Activated CD4-positive, alpha-beta T cell treated with anti-CD3 and anti-CD28 coated beads, Interleukin-2, amount 10 ng/mL, durations not matched to agents 24 days and 14 days (primary cell): ENCODE data around the gene TMSB4X. TPM values are rescaled to one million over a fixed set of nuclear protein-coding genes. Genes with fewer than 3 reads are reported as not detected.
"Not testable (repeated sequence)": the region's sequence is repeated elsewhere in the genome, so short reads cannot be mapped to it uniquely, and the experiment has no call there.

Experiments
- DNase-seq: peaks from one replicate; pipeline ENCODE4 v3.0.0; 2022
- H3K27ac Mint-ChIP-seq: one replicate; pipeline ENCODE4 v1.8.0; 2022; ENCODE audit warnings: mild to moderate bottlenecking, mixed read lengths
- H3K27me3 Mint-ChIP-seq: one replicate; pipeline ENCODE4 v1.8.0; 2022; ENCODE audit warnings: mixed read lengths
- H3K36me3 Mint-ChIP-seq: one replicate; pipeline ENCODE4 v1.8.0; 2022; ENCODE audit warnings: low read depth, mild to moderate bottlenecking, mixed read lengths
- H3K4me1 Mint-ChIP-seq: one replicate; pipeline ENCODE4 v1.8.0; 2021; ENCODE audit warnings: mixed read lengths
- H3K4me3 Mint-ChIP-seq: one replicate; pipeline ENCODE4 v1.8.0; 2022; ENCODE audit warnings: mild to moderate bottlenecking, moderate library complexity, mixed read lengths
- H3K9me3 Mint-ChIP-seq: one replicate; pipeline ENCODE4 v1.8.0; 2021; ENCODE audit warnings: mixed read lengths
- intact Hi-C: fragments of 100-400 bp; cut with micrococcal nuclease; formaldehyde crosslinking; loops from one replicate; pipeline ENCODE4 v1.15.1; 2023
- total RNA-seq: library from RNA; stranded (reverse); gene quantifications from 2 replicates; pipeline ENCODE4 v1.2.3, GENCODE V29; 2022

The TMSB4X gene
- total RNA-seq, 1 donor from 2014 or later, result 5,263 TPM

DNA sequence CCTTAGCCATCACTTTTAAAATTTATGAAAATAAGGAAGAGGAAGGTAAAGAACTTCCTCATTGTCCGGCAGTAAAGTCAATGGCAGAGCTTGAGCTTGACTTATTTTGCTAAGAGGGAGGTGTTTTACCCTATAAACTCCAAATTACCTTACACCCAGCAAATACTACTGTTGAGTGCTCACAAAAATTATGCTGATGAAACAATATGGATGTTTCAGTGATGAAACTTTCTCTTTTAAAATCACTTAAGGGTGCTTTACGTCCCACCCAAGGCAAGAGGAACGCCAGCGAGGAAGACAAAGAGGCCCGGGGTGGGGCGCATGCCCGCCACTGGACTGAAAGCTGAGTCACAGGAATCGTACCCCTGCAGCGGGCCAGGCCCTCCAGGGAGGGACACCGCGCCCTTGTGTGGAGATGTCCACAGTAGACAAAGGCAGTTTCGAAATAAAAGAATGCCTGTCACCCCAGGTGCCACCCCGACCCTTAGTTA, 560 bp upstream of the TMSB4X start:
- Mint-ChIP-seq H3K27me3 (no peaks in the 10 kb centered on the region), H3K36me3 (peaks cover 29% of the 10 kb centered on the region), H3K9me3 (no peaks in the 10 kb centered on the region), H3K4me1 (peaks cover 34% of the 10 kb centered on the region), H3K4me3 (peak overlapping the region; percentile 97), H3K27ac (peak overlapping the region; percentile 98)
- intact Hi-C loops, result loop anchor here (10.0 kb wide), 1 partner anchor 1050 kb away; the partner anchor contains the start of gene GEMIN8
- peak; percentile 83 for DNase-seq

- H3K36me3 Mint-ChIP-seq, result peaks cover 29% of the 10 kb centered on the region
- peaks cover 28% of the 10 kb centered on the region for H3K4me1 Mint-ChIP-seq
- intact Hi-C loops, result loop anchor here (1.0 to 10.0 kb wide), 3 partner anchors 24 to 1049 kb away; partner anchors contain the start of gene GEMIN8
Measured at GRCh38 chrX:12975670-12975965, 708 bp downstream of the TMSB4X start.

DNA sequence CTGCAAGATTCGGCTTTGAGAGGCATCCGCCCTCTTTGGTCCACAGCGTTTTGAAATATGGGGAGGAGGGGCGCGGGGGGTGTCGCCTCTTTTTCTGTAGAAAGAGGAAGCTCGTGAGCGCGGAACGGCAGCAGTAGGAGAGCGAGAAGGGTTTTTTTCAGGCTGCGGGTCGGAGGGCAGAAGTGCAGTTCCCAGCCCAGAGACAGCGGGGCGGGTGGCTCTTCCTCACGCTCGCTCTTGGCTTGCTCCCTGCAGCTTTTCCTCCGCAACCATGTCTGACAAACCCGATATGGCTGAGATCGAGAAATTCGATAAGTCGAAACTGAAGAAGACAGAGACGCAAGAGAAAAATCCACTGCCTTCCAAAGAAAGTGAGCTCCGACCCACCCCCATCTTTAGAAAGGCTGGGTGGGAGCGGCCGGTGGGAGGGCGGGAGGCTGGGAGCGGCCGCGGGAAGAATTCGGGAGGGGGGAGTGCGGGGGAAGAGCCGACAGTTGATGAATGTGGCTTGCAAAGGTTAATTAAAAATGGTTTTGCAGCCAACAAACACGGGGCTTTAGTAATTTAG, 1.2 kb downstream of the TMSB4X start:
- H3K4me1 Mint-ChIP-seq, result peaks cover 23% of the 10 kb centered on the region
- peak overlapping the region; percentile 98 for H3K27ac Mint-ChIP-seq
- intact Hi-C loops, result loop anchor here (1.0 to 10.0 kb wide), 3 partner anchors 23 to 1049 kb away; partner anchors contain the start of gene GEMIN8
- H3K9me3 Mint-ChIP-seq, result no peaks in the 10 kb centered on the region
- peak; percentile 81 for DNase-seq
- H3K36me3 Mint-ChIP-seq, result peaks cover 29% of the 10 kb centered on the region
- peak overlapping the region; percentile 97 for H3K4me3 Mint-ChIP-seq
- no peaks in the 10 kb centered on the region for H3K27me3 Mint-ChIP-seq

More at GRCh38 chrX:12975670-12975965, 708 bp downstream of the TMSB4X start:
- Mint-ChIP-seq H3K27ac (peak overlapping the region; percentile 98), H3K9me3 (no peaks in the 10 kb centered on the region), H3K4me3 (peak overlapping the region; percentile 97), H3K27me3 (no peaks in the 10 kb centered on the region)
- no peak for DNase-seq

GRCh38 chrX:12976819-12977732, 2.2 kb downstream of the TMSB4X start:
- Mint-ChIP-seq H3K36me3 (peaks cover 29% of the 10 kb centered on the region), H3K4me1 (peaks cover 22% of the 10 kb centered on the region), H3K27ac (peak overlapping the region; percentile 97), H3K4me3 (peak overlapping the region; percentile 97)
- intact Hi-C loops, result loop anchor here (10.0 kb wide), 1 partner anchor 1048 kb away; the partner anchor contains the start of gene GEMIN8
- DNase-seq, result peak; percentile 62
- not testable (repeated sequence) for H3K9me3 Mint-ChIP-seq, H3K27me3 Mint-ChIP-seq

- Mint-ChIP-seq H3K4me3 (peak overlapping the region; percentile 97), H3K36me3 (peaks cover 29% of the 10 kb centered on the region), H3K27me3 (no peaks in the 10 kb centered on the region), H3K27ac (peak overlapping the region; percentile 97), H3K9me3 (no peaks in the 10 kb centered on the region), H3K4me1 (peaks cover 25% of the 10 kb centered on the region)
- intact Hi-C loops, result loop anchor here (1.0 to 10.0 kb wide), 2 partner anchors 115 to 1047 kb away; partner anchors contain the start of gene GEMIN8
- DNase-seq, result peak; percentile 58
Measured at GRCh38 chrX:12977761-12978204, 2.9 kb downstream of the TMSB4X start.

DNA sequence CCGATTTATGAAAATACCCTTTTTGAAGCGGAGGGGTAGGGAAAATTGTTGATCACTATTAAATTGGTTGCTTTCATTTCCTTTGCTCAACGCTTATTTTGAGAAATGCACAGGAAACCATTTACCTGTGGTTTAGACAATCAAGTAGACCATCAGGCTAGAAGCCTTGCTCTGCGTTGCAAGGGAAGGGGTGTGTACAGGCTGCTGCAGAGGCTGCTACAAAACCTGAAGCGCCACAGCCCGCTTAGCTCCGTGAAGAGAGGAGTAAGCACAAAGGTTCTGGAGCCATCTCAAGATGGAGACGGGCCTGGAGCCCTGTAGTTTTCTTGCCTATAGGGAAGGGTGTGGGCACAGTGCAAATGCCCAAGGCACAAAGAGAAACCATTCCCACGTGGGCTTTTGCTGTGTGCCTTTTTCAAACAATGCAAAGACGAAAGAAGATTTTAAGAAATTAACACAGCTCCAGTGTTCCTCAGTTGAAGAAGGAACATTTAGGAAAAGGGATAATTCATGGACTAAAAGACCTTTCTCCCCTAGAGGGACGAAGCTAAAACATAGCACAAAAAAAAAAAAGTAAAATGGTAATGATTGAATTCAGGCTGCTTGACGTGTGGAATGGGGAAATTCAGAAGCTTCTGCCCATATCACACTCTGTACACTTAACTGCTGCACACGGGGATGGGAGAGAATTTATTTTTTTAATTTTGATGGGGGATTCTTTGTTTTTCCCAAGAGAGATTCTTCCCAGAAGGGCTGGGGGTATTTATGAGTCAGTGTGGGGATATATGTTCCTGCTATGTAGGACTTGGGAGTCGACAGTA, 3.5 kb downstream of the TMSB4X start:
- Mint-ChIP-seq H3K9me3 (no peaks in the 10 kb centered on the region), H3K4me1 (peaks cover 27% of the 10 kb centered on the region), H3K27me3 (no peaks in the 10 kb centered on the region), H3K36me3 (peaks cover 29% of the 10 kb centered on the region), H3K4me3 (peak overlapping the region; percentile 97), H3K27ac (peak overlapping the region; percentile 97)
- intact Hi-C loops, result loop anchor here (1.0 to 10.0 kb wide), 2 partner anchors 114 to 1046 kb away; partner anchors contain the start of gene GEMIN8
- peak; percentile 90 for DNase-seq

GRCh38 chrX:12979026-12979607, 4.2 kb downstream of the TMSB4X start:
- H3K27me3 Mint-ChIP-seq, result no peaks in the 10 kb centered on the region
- peaks cover 29% of the 10 kb centered on the region for H3K36me3 Mint-ChIP-seq
- peak overlapping the region; percentile 97 for H3K27ac Mint-ChIP-seq
- no peak for DNase-seq
- peak overlapping the region; percentile 97 for H3K4me3 Mint-ChIP-seq
- no peaks in the 10 kb centered on the region for H3K9me3 Mint-ChIP-seq
- intact Hi-C loops, result loop anchor here (10.0 kb wide), 1 partner anchor 1046 kb away; the partner anchor contains the start of gene GEMIN8
- H3K4me1 Mint-ChIP-seq, result peaks cover 33% of the 10 kb centered on the region

GRCh38 chrX:12979616-12980015, 4.7 kb downstream of the TMSB4X start:
- Mint-ChIP-seq H3K36me3 (peaks cover 29% of the 10 kb centered on the region), H3K4me1 (peaks cover 38% of the 10 kb centered on the region), H3K4me3 (peak overlapping the region; percentile 97), H3K27me3 (no peaks in the 10 kb centered on the region), H3K9me3 (no peaks in the 10 kb centered on the region), H3K27ac (peak overlapping the region; percentile 97)
- DNase-seq, result no peak
- intact Hi-C loops, result loop anchor here (10.0 kb wide), 1 partner anchor 1045 kb away; the partner anchor contains the start of gene GEMIN8

DNA sequence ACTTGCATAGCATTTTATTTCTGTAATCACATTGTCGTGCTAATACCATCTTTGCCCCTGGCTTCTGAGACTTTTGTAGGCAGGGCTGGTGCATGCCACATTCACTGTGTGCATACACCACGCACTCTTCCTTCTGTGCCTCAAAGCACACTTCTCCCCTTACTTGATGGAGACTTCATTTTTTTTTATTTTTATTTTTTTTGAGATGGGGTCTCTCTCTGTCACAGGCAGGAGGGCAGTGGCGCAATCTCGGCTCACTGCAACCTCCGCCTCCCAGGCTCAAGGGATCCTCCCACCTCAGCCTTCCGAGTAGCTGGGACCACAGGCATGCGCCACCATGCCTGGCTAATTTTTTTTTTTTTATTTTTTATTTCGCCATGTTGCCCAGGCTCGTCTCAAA, 5.1 kb downstream of the TMSB4X start:
- peak overlapping the region; percentile 97 for H3K4me3 Mint-ChIP-seq
- H3K27ac Mint-ChIP-seq, result peak overlapping the region; percentile 97
- H3K4me1 Mint-ChIP-seq, result peaks cover 41% of the 10 kb centered on the region
- H3K9me3 Mint-ChIP-seq, H3K27me3 Mint-ChIP-seq, DNase-seq, intact Hi-C loops: not testable (repeated sequence)
- peaks cover 28% of the 10 kb centered on the region for H3K36me3 Mint-ChIP-seq

GRCh38 chrX:12981880-12982279, 7.0 kb downstream of the TMSB4X start:
- H3K27ac Mint-ChIP-seq, result peak overlapping the region; percentile 87
- H3K4me3 Mint-ChIP-seq, result peak overlapping the region; percentile 64
- peaks cover 16% of the 10 kb centered on the region for H3K36me3 Mint-ChIP-seq
- peaks cover 56% of the 10 kb centered on the region for H3K4me1 Mint-ChIP-seq
- intact Hi-C loops, result no loop called here
- no peaks in the 10 kb centered on the region for H3K9me3 Mint-ChIP-seq
- H3K27me3 Mint-ChIP-seq, result no peaks in the 10 kb centered on the region
- peak; percentile 63 for DNase-seq

- Mint-ChIP-seq H3K36me3 (peaks cover 8% of the 10 kb centered on the region), H3K27ac (peak overlapping the region; percentile 94), H3K4me1 (peaks cover 57% of the 10 kb centered on the region), H3K4me3 (peak overlapping the region; percentile 62), H3K27me3 (no peaks in the 10 kb centered on the region), H3K9me3 (no peaks in the 10 kb centered on the region)
- peak; percentile 90 for DNase-seq
- intact Hi-C loops, result loop anchor here (1.0 to 5.0 kb wide), 3 partner anchors 14 to 66 kb away; no protein-coding TSS in a partner anchor
Measured at GRCh38 chrX:12984603-12985319, 9.9 kb downstream of the TMSB4X start.

DNA sequence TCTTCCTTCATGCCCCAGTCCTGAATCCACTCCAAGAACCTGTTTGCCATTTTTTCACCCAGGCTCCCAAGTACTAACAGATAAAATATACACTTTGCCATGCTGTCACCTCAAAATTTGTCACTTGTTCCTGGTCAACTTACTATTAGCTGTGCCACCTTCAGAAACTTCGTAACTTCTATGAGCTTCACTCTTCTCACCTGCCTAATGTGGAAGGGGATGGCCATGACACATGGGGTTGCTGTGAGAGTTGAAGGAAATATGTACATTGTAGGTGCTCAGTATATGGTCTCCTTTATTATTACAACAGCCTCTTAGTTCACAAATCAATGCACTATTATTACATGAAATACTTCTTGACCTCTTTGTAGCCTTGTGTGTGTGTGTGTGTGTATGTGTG, 10.4 kb downstream of the TMSB4X start:
- H3K36me3 Mint-ChIP-seq, result peaks cover 8% of the 10 kb centered on the region
- H3K27me3 Mint-ChIP-seq, result no peaks in the 10 kb centered on the region
- H3K4me1 Mint-ChIP-seq, result peaks cover 60% of the 10 kb centered on the region
- intact Hi-C loops, result loop anchor here (1.0 to 5.0 kb wide), 3 partner anchors 13 to 65 kb away; no protein-coding TSS in a partner anchor
- H3K27ac Mint-ChIP-seq, result peak overlapping the region; percentile 94
- H3K4me3 Mint-ChIP-seq, result peak overlapping the region; percentile 62
- no peaks in the 10 kb centered on the region for H3K9me3 Mint-ChIP-seq
- DNase-seq, result no peak
